Astrocyte (in vitro differentiated cells and primary cell): Measurements from ENCODE around the gene MAJIN. TPM values are rescaled to one million over a fixed set of nuclear protein-coding genes. Genes with fewer than 3 reads are reported as not detected.

Experiments
- DNase-seq: peaks from one replicate; pipeline ENCODE4 v3.0.0-alpha.2; 2010; ENCODE audit warnings: low read depth
- FAIRE-seq: peaks from 2 replicates; lab custom pipeline; 2011; peaks lifted over from hg19 to GRCh38; lab: Jason Lieb, UNC
- H2AFZ ChIP-seq: 2 replicates; pipeline ENCODE4 v1.6.0; 2012; ENCODE audit warnings: low read depth, low read length, inconsistent platforms
- H3K27ac ChIP-seq: 2 replicates; pipeline ENCODE4 v1.5.1; 2011; ENCODE audit warnings: low read depth, low read length, inconsistent platforms
- H3K27me3 ChIP-seq: 2 replicates; pipeline ENCODE4 v1.6.0; 2011; ENCODE audit warnings: low read length, inconsistent platforms; ENCODE audit not compliant: insufficient read depth
- H3K36me3 ChIP-seq: 2 replicates; pipeline ENCODE4 v1.5.1; 2011; ENCODE audit warnings: low read length, inconsistent platforms; ENCODE audit not compliant: insufficient read depth
- H3K4me1 ChIP-seq: 2 replicates; pipeline ENCODE4 v1.5.1; 2011; ENCODE audit warnings: low read length, inconsistent platforms; ENCODE audit not compliant: insufficient read depth
- H3K4me2 ChIP-seq: 2 replicates; pipeline ENCODE4 v1.6.0; 2012; ENCODE audit warnings: low read length, inconsistent platforms
- H3K4me3 ChIP-seq: 2 replicates; pipeline ENCODE4 v1.5.1; 2011; ENCODE audit warnings: low read depth, mild to moderate bottlenecking, low read length, inconsistent platforms; ENCODE audit not compliant: insufficient read depth
- H3K79me2 ChIP-seq: 2 replicates; pipeline ENCODE4 v1.6.0; 2012; ENCODE audit warnings: mild to moderate bottlenecking, low read length, inconsistent platforms; ENCODE audit not compliant: insufficient read depth
- H3K9ac ChIP-seq: 2 replicates; pipeline ENCODE4 v1.6.0; 2012; ENCODE audit warnings: mild to moderate bottlenecking, low read length, inconsistent platforms
- H3K9me3 ChIP-seq: 2 replicates; pipeline ENCODE4 v1.5.1; 2012; ENCODE audit warnings: low read depth, mild to moderate bottlenecking, low read length, inconsistent platforms; ENCODE audit not compliant: insufficient read depth
- H4K20me1 ChIP-seq: 2 replicates; pipeline ENCODE4 v1.6.0; 2012; ENCODE audit warnings: low read length, inconsistent platforms; ENCODE audit not compliant: insufficient read depth
- H3K27ac Mint-ChIP-seq: one replicate; pipeline ENCODE4 v1.8.0; 2021; ENCODE audit warnings: mild to moderate bottlenecking, mixed read lengths; ENCODE audit not compliant: unreplicated experiment
- H3K27me3 Mint-ChIP-seq: one replicate; pipeline ENCODE4 v1.8.0; 2021; ENCODE audit warnings: low read depth, mixed read lengths; ENCODE audit not compliant: unreplicated experiment
- H3K36me3 Mint-ChIP-seq: one replicate; pipeline ENCODE4 v1.8.0; 2021; ENCODE audit warnings: low read depth, mixed read lengths; ENCODE audit not compliant: unreplicated experiment
- H3K4me1 Mint-ChIP-seq: one replicate; pipeline ENCODE4 v1.8.0; 2021; ENCODE audit warnings: low read depth, mixed read lengths; ENCODE audit not compliant: unreplicated experiment
- H3K4me3 Mint-ChIP-seq: one replicate; pipeline ENCODE4 v1.8.0; 2021; ENCODE audit warnings: mild to moderate bottlenecking, moderate library complexity, mixed read lengths; ENCODE audit not compliant: unreplicated experiment
- H3K9me3 Mint-ChIP-seq: one replicate; pipeline ENCODE4 v1.8.0; 2021; ENCODE audit warnings: mild to moderate bottlenecking, mixed read lengths; ENCODE audit not compliant: unreplicated experiment
- CTCF ChIP-seq: IDR thresholded peaks from 2 replicates; pipeline ENCODE4 v1.5.1; 2011; ENCODE audit warnings: low read depth, mild to moderate bottlenecking, inconsistent platforms, low read length, moderate library complexity; ENCODE audit not compliant: insufficient read depth
- EZH2 ChIP-seq: IDR thresholded peaks from 2 replicates; pipeline ENCODE4 v1.6.1; 2012; ENCODE audit warnings: mild to moderate bottlenecking, low read length, inconsistent platforms; ENCODE audit not compliant: insufficient read depth
- total RNA-seq: library from RNA; stranded (reverse); gene quantifications from 2 replicates; pipeline ENCODE4 v1.2.1, GENCODE V29; 2021

The MAJIN gene
- total RNA-seq, 1 donor from 2014 or later = not detected

- Histone ChIP-seq H3K4me2 (no peak overlapping the region), H3K27ac (no peak overlapping the region), H4K20me1 (peaks cover 22% of the 10 kb centered on the region), H3K36me3 (peaks cover 21% of the 10 kb centered on the region), H3K4me1 (peaks cover 3% of the 10 kb centered on the region), H3K9ac (no peak overlapping the region), H3K9me3 (no peaks in the 10 kb centered on the region), H2AFZ (no peak overlapping the region), H3K27me3 (no peaks in the 10 kb centered on the region), H3K4me3 (no peak overlapping the region), H3K79me2 (peaks cover 6% of the 10 kb centered on the region)
- Mint-ChIP-seq H3K4me3 (no peak overlapping the region), H3K27ac (no peak overlapping the region), H3K9me3 (no peaks in the 10 kb centered on the region), H3K4me1 (peaks cover 3% of the 10 kb centered on the region), H3K27me3 (no peaks in the 10 kb centered on the region), H3K36me3 (peaks cover 39% of the 10 kb centered on the region)
- FAIRE-seq = no peak
- TF ChIP-seq CTCF (no peak), EZH2 (no peak)
- DNase-seq = no peak
These were observed 42.3 kb downstream of the MAJIN start for GRCh38 chr11:64929625-64930024.

GRCh38 chr11:64928957-64929356 is 43.0 kb downstream of the MAJIN start:
- DNase-seq (no peak), FAIRE-seq (no peak)
- Histone ChIP-seq H3K9ac (no peak overlapping the region), H3K4me1 (peaks cover 7% of the 10 kb centered on the region), H3K36me3 (peaks cover 21% of the 10 kb centered on the region), H3K4me3 (no peak overlapping the region), H3K27ac (no peak overlapping the region), H3K4me2 (no peak overlapping the region), H4K20me1 (peaks cover 21% of the 10 kb centered on the region), H2AFZ (no peak overlapping the region), H3K27me3 (no peaks in the 10 kb centered on the region), H3K9me3 (no peaks in the 10 kb centered on the region), H3K79me2 (peaks cover 6% of the 10 kb centered on the region)
- H3K4me3 Mint-ChIP-seq = no peak overlapping the region
- TF ChIP-seq CTCF (no peak), EZH2 (no peak)
- H3K4me1 Mint-ChIP-seq = peaks cover 3% of the 10 kb centered on the region
- H3K9me3 Mint-ChIP-seq = no peaks in the 10 kb centered on the region
- no peaks in the 10 kb centered on the region for H3K27me3 Mint-ChIP-seq
- H3K36me3 Mint-ChIP-seq = peaks cover 39% of the 10 kb centered on the region
- H3K27ac Mint-ChIP-seq = no peak overlapping the region

- no peak for TF ChIP-seq CTCF
- H3K4me1 Mint-ChIP-seq = peaks cover 3% of the 10 kb centered on the region
- H3K4me2 ChIP-seq = no peak overlapping the region
- DNase-seq (no peak), FAIRE-seq (no peak)
- no peak overlapping the region for H3K27ac ChIP-seq
- H3K4me1 ChIP-seq = peaks cover 11% of the 10 kb centered on the region
- no peak overlapping the region for H3K4me3 Mint-ChIP-seq
- H3K27me3 ChIP-seq = no peaks in the 10 kb centered on the region
- no peaks in the 10 kb centered on the region for H3K9me3 Mint-ChIP-seq
- no peak overlapping the region for H3K27ac Mint-ChIP-seq
- peaks cover 6% of the 10 kb centered on the region for H3K79me2 ChIP-seq
- H3K27me3 Mint-ChIP-seq = no peaks in the 10 kb centered on the region
- no peak overlapping the region for H2AFZ ChIP-seq
- H3K9ac ChIP-seq = no peak overlapping the region
- peaks cover 19% of the 10 kb centered on the region for H4K20me1 ChIP-seq
- no peak overlapping the region for H3K4me3 ChIP-seq
- peaks cover 22% of the 10 kb centered on the region for H3K36me3 Mint-ChIP-seq
- H3K9me3 ChIP-seq = no peaks in the 10 kb centered on the region
- H3K36me3 ChIP-seq = peaks cover 11% of the 10 kb centered on the region
These were observed 45.2 kb downstream of the MAJIN start for GRCh38 chr11:64926689-64927088.
